GM12801 (cell line): ENCODE data around the gene PIK3AP1.

Experiments
- TF ChIP-seq, protein P1 (sequence below): IDR thresholded peaks from one replicate; pipeline ENCODE4 v1.5.1; 2011; ENCODE audit warnings: control low read depth; ENCODE audit not compliant: insufficient read length; ENCODE audit errors: extremely low read depth

The PIK3AP1 gene, protein sequence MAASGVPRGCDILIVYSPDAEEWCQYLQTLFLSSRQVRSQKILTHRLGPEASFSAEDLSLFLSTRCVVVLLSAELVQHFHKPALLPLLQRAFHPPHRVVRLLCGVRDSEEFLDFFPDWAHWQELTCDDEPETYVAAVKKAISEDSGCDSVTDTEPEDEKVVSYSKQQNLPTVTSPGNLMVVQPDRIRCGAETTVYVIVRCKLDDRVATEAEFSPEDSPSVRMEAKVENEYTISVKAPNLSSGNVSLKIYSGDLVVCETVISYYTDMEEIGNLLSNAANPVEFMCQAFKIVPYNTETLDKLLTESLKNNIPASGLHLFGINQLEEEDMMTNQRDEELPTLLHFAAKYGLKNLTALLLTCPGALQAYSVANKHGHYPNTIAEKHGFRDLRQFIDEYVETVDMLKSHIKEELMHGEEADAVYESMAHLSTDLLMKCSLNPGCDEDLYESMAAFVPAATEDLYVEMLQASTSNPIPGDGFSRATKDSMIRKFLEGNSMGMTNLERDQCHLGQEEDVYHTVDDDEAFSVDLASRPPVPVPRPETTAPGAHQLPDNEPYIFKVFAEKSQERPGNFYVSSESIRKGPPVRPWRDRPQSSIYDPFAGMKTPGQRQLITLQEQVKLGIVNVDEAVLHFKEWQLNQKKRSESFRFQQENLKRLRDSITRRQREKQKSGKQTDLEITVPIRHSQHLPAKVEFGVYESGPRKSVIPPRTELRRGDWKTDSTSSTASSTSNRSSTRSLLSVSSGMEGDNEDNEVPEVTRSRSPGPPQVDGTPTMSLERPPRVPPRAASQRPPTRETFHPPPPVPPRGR

DNA sequence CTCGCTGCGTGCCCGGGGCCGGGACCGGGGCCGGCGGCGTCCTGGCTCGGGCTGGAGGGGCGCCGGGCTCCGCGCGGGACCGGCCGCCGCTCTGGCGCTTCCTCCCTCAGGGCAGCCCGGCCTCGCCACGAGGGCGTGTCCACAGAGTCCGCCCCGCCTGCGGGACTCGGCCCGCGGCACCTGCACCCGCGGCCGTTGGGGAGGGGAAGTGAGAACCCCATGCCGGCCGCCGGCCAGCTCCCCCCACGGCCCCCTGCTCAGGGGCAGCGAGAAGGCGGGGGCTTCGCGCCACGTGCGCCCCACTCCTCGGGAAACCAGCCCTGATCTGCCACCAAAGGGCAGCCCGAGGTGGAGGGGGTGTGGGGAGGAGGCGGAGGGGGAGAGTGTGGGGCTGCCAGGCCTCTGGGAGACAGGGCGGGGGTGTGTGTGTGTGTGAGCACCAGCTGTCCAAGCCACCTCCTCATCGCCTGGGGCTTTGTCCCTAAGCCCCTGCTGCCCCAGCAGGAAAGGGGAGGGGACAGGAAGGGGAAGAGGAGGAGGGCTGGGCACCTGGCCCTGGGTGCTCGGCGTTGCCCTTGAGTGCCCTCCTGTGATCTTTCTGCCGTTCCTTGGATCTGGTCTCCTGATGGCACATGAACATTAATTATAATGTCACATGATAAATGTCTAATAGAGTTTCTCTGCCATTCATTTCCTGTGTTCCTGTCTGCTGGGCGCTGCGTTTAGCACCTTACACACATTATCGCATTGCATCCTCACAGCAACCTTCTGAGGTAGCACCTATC is at the start of gene PIK3AP1:
Gene PIK3AP1, minus strand, starts transcription at position 93 of the 785 bp plus-strand sequence. CDS start 120 bp downstream, outside the sequence.
- TF ChIP-seq, protein P1, sequence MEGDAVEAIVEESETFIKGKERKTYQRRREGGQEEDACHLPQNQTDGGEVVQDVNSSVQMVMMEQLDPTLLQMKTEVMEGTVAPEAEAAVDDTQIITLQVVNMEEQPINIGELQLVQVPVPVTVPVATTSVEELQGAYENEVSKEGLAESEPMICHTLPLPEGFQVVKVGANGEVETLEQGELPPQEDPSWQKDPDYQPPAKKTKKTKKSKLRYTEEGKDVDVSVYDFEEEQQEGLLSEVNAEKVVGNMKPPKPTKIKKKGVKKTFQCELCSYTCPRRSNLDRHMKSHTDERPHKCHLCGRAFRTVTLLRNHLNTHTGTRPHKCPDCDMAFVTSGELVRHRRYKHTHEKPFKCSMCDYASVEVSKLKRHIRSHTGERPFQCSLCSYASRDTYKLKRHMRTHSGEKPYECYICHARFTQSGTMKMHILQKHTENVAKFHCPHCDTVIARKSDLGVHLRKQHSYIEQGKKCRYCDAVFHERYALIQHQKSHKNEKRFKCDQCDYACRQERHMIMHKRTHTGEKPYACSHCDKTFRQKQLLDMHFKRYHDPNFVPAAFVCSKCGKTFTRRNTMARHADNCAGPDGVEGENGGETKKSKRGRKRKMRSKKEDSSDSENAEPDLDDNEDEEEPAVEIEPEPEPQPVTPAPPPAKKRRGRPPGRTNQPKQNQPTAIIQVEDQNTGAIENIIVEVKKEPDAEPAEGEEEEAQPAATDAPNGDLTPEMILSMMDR: no peak

DNA sequence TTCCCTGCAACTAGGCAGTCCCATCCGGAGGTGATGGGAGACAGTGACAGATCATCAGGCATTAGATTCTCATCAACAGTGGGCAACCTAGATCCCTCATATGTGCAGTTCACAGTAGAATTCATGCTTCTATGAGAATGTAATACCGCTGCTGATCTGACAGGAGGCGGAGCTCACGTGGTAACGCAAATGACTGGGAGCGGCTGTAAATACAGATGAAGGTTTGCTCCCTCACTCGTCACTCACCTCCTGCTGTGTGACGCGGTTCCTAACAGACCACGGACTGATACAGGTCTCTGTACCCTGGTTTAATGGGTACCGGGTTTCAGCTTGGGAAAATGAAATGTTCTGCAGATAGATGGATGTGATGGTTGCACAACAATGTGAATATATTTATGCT is 47.8 kb upstream of the PIK3AP1 start:
- TF ChIP-seq, protein P1: no peak

DNA sequence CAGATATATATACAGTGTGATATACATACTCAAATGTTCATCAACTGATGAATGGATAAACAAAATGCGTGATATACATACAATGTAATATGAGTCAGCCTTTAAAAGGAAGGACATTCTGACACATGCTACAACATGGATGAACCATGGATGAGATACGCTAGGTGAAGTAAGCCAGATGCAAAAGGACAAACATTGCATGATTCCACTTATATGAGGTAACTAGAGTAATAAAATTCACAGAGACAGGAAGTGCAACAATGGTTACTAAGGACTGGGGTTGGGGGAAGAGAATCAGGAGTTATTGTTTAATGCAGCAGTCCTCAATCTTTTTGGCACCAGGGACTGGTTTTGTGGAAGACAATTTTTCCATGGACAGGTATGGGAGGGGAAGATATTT is 47.3 kb upstream of the PIK3AP1 start:
- TF ChIP-seq, protein P1: no peak

DNA sequence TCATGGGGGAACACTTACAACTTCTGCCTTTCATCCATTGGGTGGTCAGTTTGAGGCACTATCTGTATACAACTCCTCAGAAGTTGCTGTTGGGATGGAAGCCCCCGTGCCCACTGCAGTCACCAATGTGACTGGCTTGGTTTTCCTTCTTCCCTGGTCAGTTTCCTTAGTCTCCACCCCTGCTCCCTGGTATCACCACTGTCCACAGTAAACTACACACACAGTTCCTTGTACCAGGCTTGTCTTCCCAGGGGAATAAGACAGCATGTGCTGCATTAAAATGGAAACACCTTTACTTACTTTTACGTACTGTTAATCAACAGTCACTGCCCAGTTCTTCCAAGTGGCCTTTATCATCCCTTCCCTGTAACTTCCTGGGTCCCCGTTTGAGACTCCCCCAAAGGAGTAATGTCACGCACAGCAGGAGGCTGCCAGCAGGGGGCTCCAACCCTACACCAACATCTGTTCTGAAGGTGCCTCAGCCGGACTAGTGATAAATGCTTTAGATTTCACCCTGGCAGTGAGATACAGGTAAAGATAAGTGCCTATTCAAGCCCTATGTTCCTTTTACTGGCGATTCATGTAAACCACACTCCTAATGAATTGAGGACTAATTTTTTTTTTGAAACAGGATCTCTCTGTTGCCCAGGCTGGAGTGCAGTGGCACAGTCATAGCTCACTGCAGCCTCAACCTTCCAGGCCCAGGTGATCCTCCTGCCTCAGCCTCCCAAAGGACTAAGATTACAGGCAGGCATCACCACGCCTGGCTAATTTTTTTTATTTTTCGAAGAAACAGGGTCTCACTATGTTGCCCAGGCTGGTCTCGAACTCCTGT is 45.3 kb upstream of the PIK3AP1 start:
- TF ChIP-seq, protein P1: no peak

DNA sequence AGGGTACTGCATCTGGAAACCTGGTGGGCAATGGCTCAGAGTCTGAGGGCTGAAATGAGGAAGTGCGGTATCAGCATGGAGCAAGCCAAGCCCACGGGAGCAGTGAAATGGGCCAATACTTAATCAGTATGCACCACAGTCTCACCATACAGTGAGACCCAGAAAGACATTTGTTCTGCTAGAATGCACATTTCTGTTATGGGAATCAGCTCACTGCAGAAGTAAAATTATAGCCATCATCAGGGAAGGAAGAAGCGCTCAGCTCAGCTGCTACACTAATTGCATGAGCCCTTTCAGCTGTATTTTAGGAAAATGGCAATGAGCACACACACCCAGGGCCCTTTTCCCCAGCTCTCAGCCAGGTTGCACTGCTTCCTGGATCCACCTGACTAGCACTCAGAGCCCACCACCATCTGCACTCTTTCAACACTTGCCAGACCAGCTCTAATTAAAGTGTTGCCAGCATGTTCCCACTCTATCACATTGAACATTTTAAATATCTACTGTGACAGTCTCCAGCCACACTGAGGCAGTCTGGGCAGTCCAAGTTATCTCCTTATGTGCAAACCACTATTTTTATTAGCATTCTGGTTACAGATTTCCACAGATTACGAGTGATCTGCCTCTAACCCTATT is 44.2 kb upstream of the PIK3AP1 start:
- TF ChIP-seq, protein P1: no peak

DNA sequence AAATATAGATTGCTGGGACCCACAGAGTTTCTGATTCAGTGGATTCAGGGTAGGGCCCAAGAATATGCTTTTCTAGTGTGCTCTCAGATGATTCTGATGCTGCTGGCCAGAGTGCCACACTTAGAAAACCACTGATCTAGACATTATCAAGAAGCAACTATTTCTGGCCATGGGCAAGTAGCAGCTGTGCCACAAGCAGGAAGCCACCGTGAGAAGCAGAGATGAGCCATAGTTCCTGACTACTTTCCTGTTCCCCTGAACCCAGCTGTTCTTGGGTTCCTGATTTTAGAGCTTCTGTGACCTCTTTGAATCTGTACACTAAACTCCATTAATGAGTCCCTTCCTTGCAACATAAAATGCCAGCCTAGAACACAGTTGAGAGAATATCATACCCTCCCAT is 38.1 kb upstream of the PIK3AP1 start:
- TF ChIP-seq, protein P1: no peak
